GM12801 (cell line): Measurements from ENCODE around the gene MAP3K4.

Source experiments
- TF ChIP-seq, protein P1 (sequence below): IDR thresholded peaks from one replicate; pipeline ENCODE4 v1.5.1; 2011; ENCODE audit warnings: control low read depth; ENCODE audit not compliant: insufficient read length; ENCODE audit errors: extremely low read depth

The MAP3K4 gene

DNA sequence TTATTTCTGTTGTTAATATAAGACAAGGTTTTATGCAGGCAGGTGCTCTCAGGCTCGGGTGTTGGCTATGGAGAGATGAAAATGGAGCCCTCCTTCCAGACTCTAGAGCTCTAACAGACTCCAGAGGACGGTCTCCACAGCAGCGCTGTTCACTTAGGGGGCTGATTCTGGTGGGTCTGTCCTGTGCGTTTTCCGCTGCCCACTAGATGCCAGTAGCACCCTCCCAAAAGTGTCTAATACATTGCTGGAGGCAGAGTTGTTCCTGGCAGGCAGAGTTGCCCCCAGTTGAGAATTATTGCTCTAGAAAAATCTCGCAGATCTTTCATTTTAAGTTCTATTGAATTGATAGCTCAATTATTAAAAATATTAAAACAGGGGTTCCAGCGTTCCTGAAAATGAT lies 109.9 kb downstream of the MAP3K4 start:
- TF ChIP-seq, protein P1, sequence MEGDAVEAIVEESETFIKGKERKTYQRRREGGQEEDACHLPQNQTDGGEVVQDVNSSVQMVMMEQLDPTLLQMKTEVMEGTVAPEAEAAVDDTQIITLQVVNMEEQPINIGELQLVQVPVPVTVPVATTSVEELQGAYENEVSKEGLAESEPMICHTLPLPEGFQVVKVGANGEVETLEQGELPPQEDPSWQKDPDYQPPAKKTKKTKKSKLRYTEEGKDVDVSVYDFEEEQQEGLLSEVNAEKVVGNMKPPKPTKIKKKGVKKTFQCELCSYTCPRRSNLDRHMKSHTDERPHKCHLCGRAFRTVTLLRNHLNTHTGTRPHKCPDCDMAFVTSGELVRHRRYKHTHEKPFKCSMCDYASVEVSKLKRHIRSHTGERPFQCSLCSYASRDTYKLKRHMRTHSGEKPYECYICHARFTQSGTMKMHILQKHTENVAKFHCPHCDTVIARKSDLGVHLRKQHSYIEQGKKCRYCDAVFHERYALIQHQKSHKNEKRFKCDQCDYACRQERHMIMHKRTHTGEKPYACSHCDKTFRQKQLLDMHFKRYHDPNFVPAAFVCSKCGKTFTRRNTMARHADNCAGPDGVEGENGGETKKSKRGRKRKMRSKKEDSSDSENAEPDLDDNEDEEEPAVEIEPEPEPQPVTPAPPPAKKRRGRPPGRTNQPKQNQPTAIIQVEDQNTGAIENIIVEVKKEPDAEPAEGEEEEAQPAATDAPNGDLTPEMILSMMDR, result no peak

DNA sequence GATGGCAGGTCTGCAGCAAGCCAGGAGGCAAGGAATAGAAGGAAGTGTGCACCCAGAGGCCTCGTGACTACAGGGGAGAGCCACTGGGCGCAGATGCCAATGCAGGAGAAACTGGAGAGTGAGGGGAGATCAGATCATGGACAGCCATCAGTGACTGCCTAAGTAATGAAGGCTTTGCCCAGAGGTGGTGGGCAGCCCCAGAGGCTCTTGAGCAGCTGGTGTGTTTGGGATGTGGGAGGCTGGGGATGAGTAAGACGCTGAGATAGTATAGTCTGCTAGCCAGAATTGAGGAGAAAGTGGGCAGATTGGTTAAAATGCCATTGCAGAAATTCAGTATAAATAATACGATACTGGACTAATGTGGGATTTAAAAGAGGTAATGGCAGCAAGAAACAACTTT lies 111.9 kb downstream of the MAP3K4 start:
- TF ChIP-seq, protein P1, result no peak

DNA sequence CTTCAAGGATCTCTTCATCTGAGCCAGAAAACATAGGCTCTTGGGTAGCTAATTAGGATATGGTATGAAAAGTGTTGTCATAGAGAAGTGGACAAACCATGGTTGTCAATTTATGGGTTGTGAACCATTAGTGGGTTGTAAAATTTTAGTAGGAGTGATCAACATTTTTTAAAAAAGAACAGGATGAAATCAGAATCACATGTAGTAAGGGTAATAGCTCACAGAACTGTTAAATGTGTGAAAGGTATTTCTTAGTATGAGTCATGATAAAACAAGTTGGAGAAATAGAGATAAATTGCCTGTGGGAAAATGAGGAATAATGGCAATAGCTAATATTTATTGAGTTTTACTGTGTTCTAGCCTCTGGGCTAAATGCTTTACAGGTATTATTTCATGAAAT lies 113.4 kb downstream of the MAP3K4 start:
- TF ChIP-seq, protein P1, result no peak

DNA sequence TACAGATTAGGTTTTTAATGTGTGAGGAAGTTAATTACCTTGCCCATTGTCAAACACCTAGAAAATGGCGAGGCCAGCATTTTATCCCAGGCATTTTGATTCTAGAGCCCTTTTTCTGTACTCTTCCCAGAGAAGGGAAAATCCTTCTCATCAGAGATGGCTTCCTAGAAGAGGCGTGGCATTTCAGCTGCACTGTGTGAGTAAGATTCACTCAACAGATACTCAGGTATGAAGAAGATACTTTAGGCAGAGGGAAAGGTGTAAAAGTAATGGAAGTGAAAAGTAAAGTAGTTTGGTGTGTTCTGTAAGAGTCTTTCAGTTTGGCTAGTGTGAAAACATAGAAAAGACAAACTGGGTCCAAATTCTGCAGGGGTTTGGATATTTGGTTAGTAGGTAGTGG lies 113.8 kb downstream of the MAP3K4 start:
- TF ChIP-seq, protein P1, result no peak

DNA sequence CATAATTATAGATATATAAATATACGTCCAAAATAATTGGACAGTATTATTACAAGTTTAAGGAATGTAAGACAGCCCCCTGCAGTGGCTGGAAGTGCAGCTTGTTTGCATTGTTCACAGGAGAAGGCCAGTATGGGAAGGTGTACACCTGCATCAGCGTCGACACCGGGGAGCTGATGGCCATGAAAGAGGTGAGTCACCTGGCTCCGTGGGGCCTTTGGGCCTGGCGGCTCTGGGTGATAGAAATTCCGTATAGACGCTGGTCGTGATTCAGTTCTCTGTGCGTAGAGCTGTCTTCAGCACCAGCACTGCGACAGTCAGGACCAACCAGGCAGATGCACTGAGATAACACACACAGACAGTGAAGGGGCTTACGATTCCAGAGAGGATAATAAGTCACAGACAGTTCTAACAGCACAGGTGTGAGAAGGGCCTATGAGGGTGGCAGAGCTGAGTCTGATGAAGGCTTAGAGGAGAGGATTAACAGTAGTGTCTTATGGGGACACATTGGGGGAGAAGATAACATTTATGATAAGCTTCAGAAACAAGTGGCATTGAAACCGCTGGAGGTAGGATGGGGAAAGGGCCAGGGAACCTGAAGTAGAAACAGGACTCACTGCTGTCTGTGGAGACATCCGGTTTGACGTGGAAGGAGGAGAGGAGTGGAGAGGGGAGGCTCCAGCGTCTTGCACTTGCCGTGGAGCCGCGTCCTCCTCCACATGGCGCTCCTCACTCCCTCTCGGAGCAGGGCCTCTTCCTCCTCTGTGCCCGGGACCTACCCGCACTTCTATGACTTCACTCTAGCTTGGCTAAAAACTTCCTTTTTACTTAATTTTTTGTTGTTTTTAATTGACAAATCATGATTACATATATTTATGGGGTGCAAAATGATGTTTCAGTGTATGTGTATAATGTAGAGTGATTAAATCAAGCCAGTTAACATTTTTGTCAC lies 116.5 kb downstream of the MAP3K4 start:
- TF ChIP-seq, protein P1, result no peak

DNA sequence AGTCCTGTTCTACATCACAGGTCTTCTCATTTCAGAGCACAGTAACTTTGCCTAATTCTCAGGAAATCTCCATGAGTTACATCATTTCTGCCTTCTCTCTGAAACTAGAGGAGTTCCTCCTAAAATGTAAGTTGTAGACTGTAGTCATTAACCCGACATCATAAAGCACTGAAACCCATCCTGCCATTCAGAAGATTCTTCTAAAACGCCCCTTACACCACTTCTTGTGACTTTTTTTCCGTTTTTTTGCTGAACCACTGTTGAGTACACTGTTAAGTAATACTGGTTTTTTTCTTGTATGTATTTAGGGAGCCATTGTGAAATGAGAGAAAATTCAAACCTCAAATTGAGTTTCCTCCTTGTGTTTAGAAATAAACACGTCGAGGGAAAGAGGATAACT lies 117.3 kb downstream of the MAP3K4 start:
- TF ChIP-seq, protein P1, result no peak

DNA sequence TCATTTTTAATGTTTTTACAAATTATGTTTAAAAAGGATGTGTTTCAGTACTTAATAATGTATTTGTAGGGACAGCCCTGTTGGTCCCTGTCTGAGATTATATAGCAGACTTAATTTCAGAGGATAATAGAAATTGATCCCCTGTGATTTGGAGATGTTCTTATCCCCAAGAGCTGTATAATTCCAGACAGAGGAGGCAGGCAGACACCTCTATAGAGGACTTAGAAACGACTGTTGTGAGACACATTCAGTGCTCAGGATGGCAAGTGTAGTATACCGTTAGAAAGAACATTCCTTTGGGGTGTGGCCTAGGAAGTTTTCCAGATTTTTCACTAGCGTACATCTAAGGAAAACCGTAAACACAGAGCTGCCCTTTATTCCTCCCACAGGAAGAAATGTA lies 117.8 kb downstream of the MAP3K4 start:
- TF ChIP-seq, protein P1, result no peak
